GM18519 (cell line): Measurements from ENCODE around the gene TIAM2.
"Not testable (repeated sequence)": the region's sequence is repeated elsewhere in the genome, so short reads cannot be mapped to it uniquely, and the experiment has no call there.

Experiments
- ATAC-seq: cut with Tn5 transposase; IDR thresholded peaks from one replicate; pipeline ENCODE4 v1.9.1; 2021; ENCODE audit warnings: mild to moderate bottlenecking, moderate library complexity; ENCODE audit not compliant: unreplicated experiment, low FRiP score

TIAM2 gene

GRCh38 chr6:154986787-154987235, 8.3 kb upstream of the TIAM2 start:
- ATAC-seq = no peak

- no peak for ATAC-seq
Measured at GRCh38 chr6:154989448-154989847, 5.7 kb upstream of the TIAM2 start.

- no peak for ATAC-seq
Measured at GRCh38 chr6:154991207-154991606, 3.9 kb upstream of the TIAM2 start.

- ATAC-seq = no peak
Measured at GRCh38 chr6:154993026-154993425, 2.1 kb upstream of the TIAM2 start.

- no peak for ATAC-seq
Measured at GRCh38 chr6:154993710-154994109, 1.4 kb upstream of the TIAM2 start.

GRCh38 chr6:154994836-154995253, 270 bp upstream of the TIAM2 start:
- no peak for ATAC-seq

GRCh38 chr6:154996016-154996590, 988 bp downstream of the TIAM2 start:
- no peak for ATAC-seq

GRCh38 chr6:154996841-154997311, 1.8 kb downstream of the TIAM2 start:
- no peak for ATAC-seq

GRCh38 chr6:154998855-154999254, 3.7 kb downstream of the TIAM2 start:
- ATAC-seq = no peak

GRCh38 chr6:155001482-155001881, 6.4 kb downstream of the TIAM2 start:
- no peak for ATAC-seq

GRCh38 chr6:155001934-155002333, 6.8 kb downstream of the TIAM2 start:
- no peak for ATAC-seq

GRCh38 chr6:155003476-155003875, 8.4 kb downstream of the TIAM2 start:
- no peak for ATAC-seq

GRCh38 chr6:155004017-155004416, 8.9 kb downstream of the TIAM2 start:
- ATAC-seq = no peak

- ATAC-seq = no peak
Measured at GRCh38 chr6:155004576-155005372, 9.7 kb downstream of the TIAM2 start.

- no peak for ATAC-seq
Measured at GRCh38 chr6:155008625-155009024, 13.5 kb downstream of the TIAM2 start.

GRCh38 chr6:155010940-155011339, 15.8 kb downstream of the TIAM2 start:
- no peak for ATAC-seq

GRCh38 chr6:155011809-155012291, 16.7 kb downstream of the TIAM2 start:
- ATAC-seq = no peak

GRCh38 chr6:155013457-155013876, 18.4 kb downstream of the TIAM2 start:
- no peak for ATAC-seq

- ATAC-seq = no peak
Measured at GRCh38 chr6:155014137-155014536, 19.0 kb downstream of the TIAM2 start.

- ATAC-seq = no peak
Measured at GRCh38 chr6:155014670-155015300, 19.7 kb downstream of the TIAM2 start.

GRCh38 chr6:155018415-155018814, 23.3 kb downstream of the TIAM2 start:
- not testable (repeated sequence) for ATAC-seq
